ENCODE results near the gene LRRC32.

Gene LRRC32

GRCh38 chr11:76641905-76642304 is 28.6 kb downstream of the LRRC32 start:
- H3K27ac ChIP-seq (ENCODE audit: low read depth, low read length), result no peak overlapping the region
- peaks cover 7% of the 10 kb centered on the region; the same call in 1 of the 2 replicates for H3K9me3 ChIP-seq (ENCODE audit: insufficient read depth, low read length)
- no peak overlapping the region for H2AFZ ChIP-seq (ENCODE audit: low read depth, low read length, severe bottlenecking)
- peaks cover 5% of the 10 kb centered on the region; the same call in 1 of the 2 replicates for H3F3A ChIP-seq (ENCODE audit: insufficient read depth)
- no peak for TF ChIP-seq CTCF (IDR thresholded peaks at IDR 0.05; ENCODE audit: insufficient read depth, low read length, poor library complexity, severe bottlenecking)
- H3K27me3 ChIP-seq (ENCODE audit: low read length), result no peaks in the 10 kb centered on the region
- no peaks in the 10 kb centered on the region for H3K9me2 ChIP-seq (replicated peaks; ENCODE audit: insufficient read depth, low read length)
- peaks cover 3% of the 10 kb centered on the region; the same call in 1 of the 2 replicates for H3K36me3 ChIP-seq (ENCODE audit: low read length)
- no peaks in the 10 kb centered on the region for H3K79me2 ChIP-seq (ENCODE audit: insufficient read depth, low read length)
- no peak overlapping the region for H3K4me2 ChIP-seq (ENCODE audit: low read depth, low read length, poor library complexity, severe bottlenecking)
- no peaks in the 10 kb centered on the region for H4K20me1 ChIP-seq (ENCODE audit: low read depth, low read length)
- no peak overlapping the region for H3K4me3 ChIP-seq (ENCODE audit: insufficient read depth, low read length, poor library complexity, severe bottlenecking)
- H3K9ac ChIP-seq (ENCODE audit: low read length), result no peak overlapping the region

- TF ChIP-seq EZH2phosphoT487 (conservative IDR thresholded peaks at IDR 0.05; ENCODE audit: low read length), result no peak
- TF ChIP-seq CTCF (IDR thresholded peaks at IDR 0.05; ENCODE audit: insufficient read depth, low read length, poor library complexity, severe bottlenecking), result no peak
- H3K79me2 ChIP-seq (ENCODE audit: insufficient read depth, low read length), result no peaks in the 10 kb centered on the region
- no peaks in the 10 kb centered on the region for H3K9me3 ChIP-seq (ENCODE audit: insufficient read depth, low read length)
- H4K20me1 ChIP-seq (ENCODE audit: low read depth, low read length), result no peaks in the 10 kb centered on the region
- H3K9ac ChIP-seq (ENCODE audit: low read length), result no peak overlapping the region
- no peaks in the 10 kb centered on the region for H3K27me3 ChIP-seq (ENCODE audit: low read length)
- H3K4me2 ChIP-seq (ENCODE audit: low read depth, low read length, poor library complexity, severe bottlenecking), result no peak overlapping the region
- no peaks in the 10 kb centered on the region for H3K9me2 ChIP-seq (replicated peaks; ENCODE audit: insufficient read depth, low read length)
- no peak overlapping the region for H2AFZ ChIP-seq (ENCODE audit: low read depth, low read length, severe bottlenecking)
- H3F3A ChIP-seq (ENCODE audit: insufficient read depth), result peaks cover 5% of the 10 kb centered on the region; the same call in 1 of the 2 replicates
- no peak overlapping the region for H3K27ac ChIP-seq (ENCODE audit: low read depth, low read length)
- H3K36me3 ChIP-seq (ENCODE audit: low read length), result no peaks in the 10 kb centered on the region
- no peak overlapping the region for H3K4me3 ChIP-seq (ENCODE audit: insufficient read depth, low read length, poor library complexity, severe bottlenecking)
Measured at GRCh38 chr11:76640501-76640900, 30.0 kb downstream of the LRRC32 start.

GRCh38 chr11:76639621-76640020 is 30.9 kb downstream of the LRRC32 start:
- TF ChIP-seq EZH2phosphoT487 (conservative IDR thresholded peaks at IDR 0.05; ENCODE audit: low read length), result no peak
- TF ChIP-seq CTCF (IDR thresholded peaks at IDR 0.05; ENCODE audit: insufficient read depth, low read length, poor library complexity, severe bottlenecking), result no peak
- Histone ChIP-seq H3K27ac (ENCODE audit: low read depth, low read length) (no peak overlapping the region), H3K79me2 (ENCODE audit: insufficient read depth, low read length) (no peaks in the 10 kb centered on the region), H3K27me3 (ENCODE audit: low read length) (no peaks in the 10 kb centered on the region), H2AFZ (ENCODE audit: low read depth, low read length, severe bottlenecking) (no peak overlapping the region), H3K9me3 (ENCODE audit: insufficient read depth, low read length) (no peaks in the 10 kb centered on the region), H3K9me2 (replicated peaks; ENCODE audit: insufficient read depth, low read length) (no peaks in the 10 kb centered on the region), H4K20me1 (ENCODE audit: low read depth, low read length) (no peaks in the 10 kb centered on the region), H3K36me3 (ENCODE audit: low read length) (no peaks in the 10 kb centered on the region), H3K4me2 (ENCODE audit: low read depth, low read length, poor library complexity, severe bottlenecking) (no peak overlapping the region), H3K4me3 (ENCODE audit: insufficient read depth, low read length, poor library complexity, severe bottlenecking) (no peak overlapping the region), H3K9ac (ENCODE audit: low read length) (no peak overlapping the region), H3F3A (ENCODE audit: insufficient read depth) (peaks cover 5% of the 10 kb centered on the region; the same call in 1 of the 2 replicates)
